HepG2 (cell line): Measurements from ENCODE around the gene ZFP14. TPM values are rescaled to one million over a fixed set of nuclear protein-coding genes. Genes with fewer than 3 reads are reported as not detected.
"Not testable (repeated sequence)": the region's sequence is repeated elsewhere in the genome, so short reads cannot be mapped to it uniquely, and the experiment has no call there.

Source experiments
- ATAC-seq: fragments of 200-7000 bp; cut with Tn5 transposase; 3 replicates; pipeline ENCODE4 v1.9.1; 2020; ENCODE audit warnings: mild to moderate bottlenecking, moderate library complexity
- BruUV-seq: library from RNA; stranded (reverse); fragments of 400-500 nt; replicated peaks from 2 replicates; lab custom pipeline; 2021; lab: Mats Ljungman, UMichigan
- CTCF ChIA-PET: fragments of 300-600 bp; formaldehyde crosslinking; extraction: SDS; loops from one replicate; lab custom pipeline; 2021; ENCODE audit warnings: low total read pairs, inconsistent platforms, low intra/inter-chr PET ratio; lab: Yijun Ruan, JAX
- POLR2A ChIA-PET: fragments of 350-600 bp; sonication (Branson Sonifier 250); formaldehyde crosslinking; loops from one replicate; lab custom pipeline; 2020; ENCODE audit warnings: antibody characterized with exemption, inconsistent platforms; lab: Yijun Ruan, JAX
- DNase-seq: peaks from one replicate; pipeline ENCODE4 v3.0.0-alpha.2; 2015; ENCODE audit warnings: low spot score
- FAIRE-seq: peaks from 3 replicates; lab custom pipeline; 2011; peaks lifted over from hg19 to GRCh38; lab: Jason Lieb, UNC
- H2AFZ ChIP-seq: one replicate; pipeline ENCODE4 v1.6.1; 2011; ENCODE audit warnings: low read length, inconsistent platforms
- H3K27ac ChIP-seq: fragments of 300-600 bp; 3 replicates; pipeline ENCODE4 v1.8.0; 2011; ENCODE audit warnings: mixed run types, mild to moderate bottlenecking, mixed read lengths, low read length, inconsistent platforms; ENCODE audit not compliant: insufficient read depth; ENCODE audit errors: extremely low read length
- H3K27me3 ChIP-seq, 2 experiments: fragments of 200-600 bp in 1 of 2; 2 replicates in 1 of 2; 3 replicates in 1 of 2; pipeline versions ENCODE4 v1.6.0 to v1.8.0; 2011; ENCODE audit warnings: low read length in 2 of 2, mild to moderate bottlenecking in 2 of 2, moderate library complexity in 2 of 2, inconsistent platforms in 1 of 2; ENCODE audit not compliant: insufficient read depth in 2 of 2, control insufficient read depth in 1 of 2
- H3K36me3 ChIP-seq, 2 experiments: fragments of 200-600 bp in 1 of 2; replicated peaks in 1 of 2; 2 replicates in 1 of 2; 3 replicates in 1 of 2; pipeline versions ENCODE4 v1.5.1 to v1.8.0; 2011; ENCODE audit warnings: low read length in 2 of 2, inconsistent platforms in 1 of 2; ENCODE audit not compliant: insufficient read depth in 2 of 2, control insufficient read depth in 1 of 2
- H3K4me1 ChIP-seq: 2 replicates; pipeline ENCODE4 v1.5.1; 2012; ENCODE audit warnings: low read length, inconsistent platforms; ENCODE audit not compliant: insufficient read depth
- H3K4me2 ChIP-seq: 2 replicates; pipeline ENCODE4 v1.6.0; 2011; ENCODE audit warnings: low read depth, low read length, inconsistent platforms
- H3K4me3 ChIP-seq, 3 experiments: fragments of 200-600 bp in 1 of 3; sonication (generic), shearing (Covaris generic) in 1 of 3; replicated peaks in 1 of 3; 2 replicates each; pipeline ENCODE4 v1.5.1; 2011 to 2016; ENCODE audit warnings: low read length in 3 of 3, inconsistent platforms in 2 of 3, low read depth in 2 of 3, mild to moderate bottlenecking in 2 of 3, control low read depth in 1 of 3, mixed read lengths in 1 of 3; ENCODE audit not compliant: insufficient read depth in 1 of 3
- H3K79me2 ChIP-seq: one replicate; pipeline ENCODE4 v1.6.1; 2011; ENCODE audit warnings: low read length, inconsistent platforms; ENCODE audit not compliant: insufficient read depth
- H3K9ac ChIP-seq: 2 replicates; pipeline ENCODE4 v1.6.0; 2011; ENCODE audit warnings: mild to moderate bottlenecking, low read depth, low read length, inconsistent platforms; ENCODE audit not compliant: insufficient read depth
- H3K9me3 ChIP-seq: 2 replicates; pipeline ENCODE4 v1.5.1; 2012; ENCODE audit warnings: mild to moderate bottlenecking, low read length
- H4K20me1 ChIP-seq: 2 replicates; pipeline ENCODE4 v1.6.0; 2011; ENCODE audit warnings: inconsistent platforms, mild to moderate bottlenecking, low read length, moderate library complexity; ENCODE audit not compliant: insufficient read depth
- HMG20A ChIP-seq: IDR thresholded peaks from 2 replicates; pipeline ENCODE4 v1.6.1; 2016; ENCODE audit warnings: borderline replicate concordance
- HOMEZ ChIP-seq: IDR thresholded peaks from 2 replicates; pipeline ENCODE4 v1.6.1; 2016; ENCODE audit warnings: low read depth
- KLF12 ChIP-seq: sonication (generic); formaldehyde crosslinking; IDR thresholded peaks from 2 replicates; pipeline ENCODE4 v1.4.0; 2020; ENCODE audit warnings: missing genetic modification reagents, borderline replicate concordance
- PHF20 ChIP-seq: sonication (generic); formaldehyde crosslinking; IDR thresholded peaks from 2 replicates; pipeline ENCODE4 v1.5.0; 2020; ENCODE audit warnings: mild to moderate bottlenecking, missing genetic modification reagents
- ZBTB44 ChIP-seq: sonication (generic); formaldehyde crosslinking; IDR thresholded peaks from 2 replicates; pipeline ENCODE4 v1.4.0; 2020; ENCODE audit warnings: missing genetic modification reagents
- ZFP36L1 ChIP-seq: sonication (generic); formaldehyde crosslinking; IDR thresholded peaks from 2 replicates; pipeline ENCODE4 v1.8.0; 2022; ENCODE audit warnings: mild to moderate bottlenecking, missing genetic modification reagents, moderate library complexity
- ZIK1 ChIP-seq: sonication (generic); formaldehyde crosslinking; IDR thresholded peaks from 2 replicates; pipeline ENCODE4 v1.5.0; 2020; ENCODE audit warnings: mild to moderate bottlenecking, low read depth, missing genetic modification reagents, borderline replicate concordance
- ZNF563 ChIP-seq: sonication (generic); formaldehyde crosslinking; IDR thresholded peaks from 2 replicates; pipeline ENCODE4 v1.8.0; 2022; ENCODE audit warnings: mild to moderate bottlenecking, moderate library complexity, missing genetic modification reagents
- ZNF614 ChIP-seq: IDR thresholded peaks from 2 replicates; pipeline ENCODE4 v1.6.1; 2018; ENCODE audit warnings: missing biosample characterization, missing genetic modification reagents, inconsistent platforms, borderline replicate concordance
- ZNF674 ChIP-seq: sonication (generic); formaldehyde crosslinking; IDR thresholded peaks from 2 replicates; pipeline ENCODE4 v1.5.0; 2020; ENCODE audit warnings: low read depth, mild to moderate bottlenecking, missing genetic modification reagents
- WGBS: methylation state at CpG from one replicate; pipeline ENCODE4 v1.1.6; 2017; ENCODE audit warnings: low lambda C conversion rate; 5-methylcytosine and 5-hydroxymethylcytosine counted together
- in situ Hi-C: cut with HindIII; loops from 2 replicates; pipeline ENCODE4 v1.10.0; 2017; ENCODE audit warnings: low pct_unique_long_range_greater_than_20kb; ENCODE audit not compliant: extremely low pct_ligation_motif_present
- intact Hi-C: fragments of 100-400 bp; cut with micrococcal nuclease; formaldehyde crosslinking; loops from one replicate; pipeline ENCODE4 v1.10.0; 2022; ENCODE audit not compliant: unreplicated experiment
- polyA plus RNA-seq, 8 experiments: library from polyadenylated mRNA; depleted of rRNA in 3 of 8; stranded (reverse) in 7 of 8; unstranded in 1 of 8; fragments of >200 nt; fragmentation: Illumina TruSeq in 4 of 8; extraction: Trizol in 4 of 8; gene quantifications; 2 replicates each; pipeline versions ENCODE4 v1.2.1 to v1.2.3, GENCODE V29; 2011 to 2016; ENCODE audit warnings: low read depth in 4 of 8, missing spikeins in 1 of 8, mixed read lengths in 1 of 8; ENCODE audit not compliant: insufficient read depth in 1 of 8
- total RNA-seq, 5 experiments: library from RNA; depleted of rRNA; stranded (reverse); fragments of >200 nt; fragmentation: Illumina TruSeq; extraction: Trizol; gene quantifications; 2 replicates each; pipeline ENCODE4 v1.2.3, GENCODE V29; 2016; ENCODE audit warnings: low read depth in 1 of 5
- TF ChIP-seq, protein P1 (sequence below): sonication (generic); formaldehyde crosslinking; IDR thresholded peaks from 2 replicates; pipeline ENCODE4 v1.4.0; 2020; ENCODE audit warnings: mild to moderate bottlenecking, missing genetic modification reagents
- TF ChIP-seq, protein P2 (sequence below): sonication (generic); formaldehyde crosslinking; IDR thresholded peaks from 2 replicates; pipeline ENCODE4 v1.8.0; 2022; ENCODE audit warnings: mild to moderate bottlenecking, missing genetic modification reagents, moderate library complexity
- TF ChIP-seq, protein P3 (sequence below): sonication (generic); formaldehyde crosslinking; IDR thresholded peaks from 2 replicates; pipeline ENCODE4 v1.4.0; 2020; ENCODE audit warnings: mild to moderate bottlenecking, missing genetic modification reagents

Gene ZFP14
- total and polyA plus RNA-seq, 2 of the 13 experiments (the other 11 are each of a cell fraction or from before 2014, with no cell fraction given), result 2.0 to 5.0 TPM

DNA sequence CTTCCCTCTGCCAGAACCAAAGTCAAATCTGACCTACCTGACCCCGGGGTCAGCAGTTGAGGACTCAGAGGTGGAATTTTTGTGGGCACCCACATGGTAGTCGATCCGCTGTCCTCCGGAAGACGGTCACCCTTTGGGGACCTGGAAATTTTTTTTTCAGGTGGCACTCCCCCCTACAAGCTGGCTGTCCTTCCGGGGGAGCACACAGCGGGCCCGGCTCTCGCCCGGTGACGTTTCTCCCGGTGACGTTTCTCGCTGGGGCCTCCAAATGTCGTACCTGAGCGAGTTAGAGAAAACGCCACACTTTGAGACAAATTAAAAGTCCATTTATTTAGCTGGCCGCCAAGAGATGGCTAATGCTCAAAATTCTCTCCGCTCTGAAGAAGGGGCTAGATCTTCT lies 48.8 kb downstream of the ZFP14 start (continued):
- no peak for TF ChIP-seq ZBTB44 (CRISPR knock-in tag)
- TF ChIP-seq HMG20A (CRISPR knock-in tag), result no peak
- no peak for TF ChIP-seq ZNF614 (CRISPR knock-in tag)
- TF ChIP-seq PHF20 (CRISPR knock-in tag), result no peak
- no peak for TF ChIP-seq ZNF674 (CRISPR knock-in tag)
- no peak for TF ChIP-seq KLF12
- TF ChIP-seq, protein P1, sequence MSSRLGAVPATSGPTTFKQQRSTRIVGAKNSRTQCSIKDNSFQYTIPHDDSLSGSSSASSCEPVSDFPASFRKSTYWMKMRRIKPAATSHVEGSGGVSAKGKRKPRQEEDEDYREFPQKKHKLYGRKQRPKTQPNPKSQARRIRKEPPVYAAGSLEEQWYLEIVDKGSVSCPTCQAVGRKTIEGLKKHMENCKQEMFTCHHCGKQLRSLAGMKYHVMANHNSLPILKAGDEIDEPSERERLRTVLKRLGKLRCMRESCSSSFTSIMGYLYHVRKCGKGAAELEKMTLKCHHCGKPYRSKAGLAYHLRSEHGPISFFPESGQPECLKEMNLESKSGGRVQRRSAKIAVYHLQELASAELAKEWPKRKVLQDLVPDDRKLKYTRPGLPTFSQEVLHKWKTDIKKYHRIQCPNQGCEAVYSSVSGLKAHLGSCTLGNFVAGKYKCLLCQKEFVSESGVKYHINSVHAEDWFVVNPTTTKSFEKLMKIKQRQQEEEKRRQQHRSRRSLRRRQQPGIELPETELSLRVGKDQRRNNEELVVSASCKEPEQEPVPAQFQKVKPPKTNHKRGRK (CRISPR knock-in tag), result no peak
- no peak for TF ChIP-seq HOMEZ (CRISPR knock-in tag)
- TF ChIP-seq ZNF563 (CRISPR knock-in tag), result no peak
- TF ChIP-seq, protein P2, sequence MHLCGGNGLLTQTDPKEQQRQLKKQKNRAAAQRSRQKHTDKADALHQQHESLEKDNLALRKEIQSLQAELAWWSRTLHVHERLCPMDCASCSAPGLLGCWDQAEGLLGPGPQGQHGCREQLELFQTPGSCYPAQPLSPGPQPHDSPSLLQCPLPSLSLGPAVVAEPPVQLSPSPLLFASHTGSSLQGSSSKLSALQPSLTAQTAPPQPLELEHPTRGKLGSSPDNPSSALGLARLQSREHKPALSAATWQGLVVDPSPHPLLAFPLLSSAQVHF (CRISPR knock-in tag), result no peak
- TF ChIP-seq, protein P3, sequence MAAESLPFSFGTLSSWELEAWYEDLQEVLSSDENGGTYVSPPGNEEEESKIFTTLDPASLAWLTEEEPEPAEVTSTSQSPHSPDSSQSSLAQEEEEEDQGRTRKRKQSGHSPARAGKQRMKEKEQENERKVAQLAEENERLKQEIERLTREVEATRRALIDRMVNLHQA (CRISPR knock-in tag), result no peak
- no peak for TF ChIP-seq ZFP36L1 (CRISPR knock-in tag)
- TF ChIP-seq ZIK1 (CRISPR knock-in tag), result no peak

DNA sequence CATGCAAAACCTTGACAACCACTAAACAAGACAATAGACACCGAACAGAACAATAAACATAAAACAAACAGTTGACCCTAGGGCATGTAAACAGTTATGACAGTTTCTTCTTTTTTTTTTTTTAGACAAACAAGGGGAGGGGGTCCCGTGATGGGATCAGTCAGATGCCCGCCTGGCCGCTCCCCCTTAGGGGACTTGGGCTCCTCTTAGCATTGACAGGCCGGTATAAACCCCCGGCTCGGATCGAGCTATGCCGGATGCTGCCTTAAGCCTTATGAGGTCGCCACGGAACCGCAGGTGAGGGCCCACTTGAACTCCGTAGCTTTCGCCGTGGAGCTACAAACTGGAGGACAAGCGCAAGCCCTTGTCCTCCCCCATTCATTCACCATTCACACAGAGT lies 49.5 kb downstream of the ZFP14 start:
- H3K4me1 ChIP-seq, FAIRE-seq, H3K4me3 ChIP-seq, H3K36me3 ChIP-seq, intact Hi-C loops, H3K9ac ChIP-seq, H3K4me2 ChIP-seq, CTCF ChIA-PET, H4K20me1 ChIP-seq, ATAC-seq, H2AFZ ChIP-seq, H3K27me3 ChIP-seq, H3K27ac ChIP-seq, DNase-seq, POLR2A ChIA-PET, in situ Hi-C loops, BruUV-seq, H3K79me2 ChIP-seq: not testable (repeated sequence)
- WGBS, result 78% methylated on average over 8 of the region's 16 CpGs
- peaks cover 68% of the 10 kb centered on the region for H3K9me3 ChIP-seq
